Activated naive CD8-positive, alpha-beta T cell treated with anti-CD3 and anti-CD28 coated beads, Interleukin-2, amount 10 ng/mL, durations not matched to agents 7 days and 5 days (primary cell): ENCODE measurements around the gene PPP1R1C. TPM values are rescaled to one million over a fixed set of nuclear protein-coding genes. Genes with fewer than 3 reads are reported as not detected.
"Not testable (repeated sequence)": the region's sequence is repeated elsewhere in the genome, so short reads cannot be mapped to it uniquely, and the experiment has no call there.

Source experiments
- ATAC-seq: fragments of 150-1000 bp; cut with Tn5 transposase; one replicate; pipeline ENCODE4 v1.10.0; 2021; ENCODE audit warnings: low read depth, moderate library complexity
- POLR2A ChIA-PET: fragments of 350-600 bp; sonication (Branson Sonifier 250); formaldehyde crosslinking; loops from one replicate; lab custom pipeline; 2021; ENCODE audit warnings: antibody characterized with exemption; lab: Charles Lee
- DNase-seq: peaks from one replicate; pipeline ENCODE4 v3.0.0; 2021
- H3K27ac Mint-ChIP-seq: one replicate; pipeline ENCODE4 v1.8.0; 2022; ENCODE audit warnings: mild to moderate bottlenecking, mixed read lengths
- H3K27me3 Mint-ChIP-seq: one replicate; pipeline ENCODE4 v1.8.0; 2022; ENCODE audit warnings: mild to moderate bottlenecking, moderate library complexity, mixed read lengths
- H3K36me3 Mint-ChIP-seq: one replicate; pipeline ENCODE4 v1.8.0; 2021; ENCODE audit warnings: mild to moderate bottlenecking, mixed read lengths
- H3K4me1 Mint-ChIP-seq: one replicate; pipeline ENCODE4 v1.8.0; 2021; ENCODE audit warnings: mixed read lengths
- H3K4me3 Mint-ChIP-seq: one replicate; pipeline ENCODE4 v1.8.0; 2022; ENCODE audit warnings: mild to moderate bottlenecking, moderate library complexity, mixed read lengths
- H3K9me3 Mint-ChIP-seq: one replicate; pipeline ENCODE4 v1.8.0; 2021; ENCODE audit warnings: mixed read lengths
- total RNA-seq, 2 experiments: library from RNA; stranded (reverse); gene quantifications; one replicate each; pipeline ENCODE4 v1.2.3, GENCODE V29; 2021

Gene PPP1R1C
- total RNA-seq, 2 experiments from 2014 or later: not detected

GRCh38 chr2:182014284-182014683, 28.6 kb downstream of the PPP1R1C start:
- Mint-ChIP-seq H3K27ac (no peak overlapping the region), H3K36me3 (no peaks in the 10 kb centered on the region), H3K4me1 (no peaks in the 10 kb centered on the region), H3K9me3 (peaks cover 4% of the 10 kb centered on the region), H3K4me3 (no peak overlapping the region), H3K27me3 (peaks cover 3% of the 10 kb centered on the region)
- POLR2A ChIA-PET: no interaction called here
- ATAC-seq (no peak), DNase-seq (no peak)

GRCh38 chr2:182015334-182016109, 29.9 kb downstream of the PPP1R1C start:
- Mint-ChIP-seq H3K4me1 (no peaks in the 10 kb centered on the region), H3K9me3 (peaks cover 4% of the 10 kb centered on the region), H3K27ac (no peak overlapping the region), H3K4me3 (no peak overlapping the region), H3K36me3 (no peaks in the 10 kb centered on the region), H3K27me3 (peaks cover 3% of the 10 kb centered on the region)
- no peak for ATAC-seq
- no peak for DNase-seq
- POLR2A ChIA-PET: no interaction called here

GRCh38 chr2:182018218-182018617, 32.6 kb downstream of the PPP1R1C start:
- no peak for DNase-seq
- Mint-ChIP-seq H3K27ac (no peak overlapping the region), H3K36me3 (no peaks in the 10 kb centered on the region), H3K9me3 (peaks cover 9% of the 10 kb centered on the region), H3K4me3 (no peak overlapping the region), H3K27me3 (no peaks in the 10 kb centered on the region), H3K4me1 (no peaks in the 10 kb centered on the region)
- no peak for ATAC-seq
- POLR2A ChIA-PET: no interaction called here

- Mint-ChIP-seq H3K36me3 (no peaks in the 10 kb centered on the region), H3K27me3 (no peaks in the 10 kb centered on the region), H3K4me3 (no peak overlapping the region), H3K27ac (no peak overlapping the region), H3K9me3 (peaks cover 7% of the 10 kb centered on the region), H3K4me1 (no peaks in the 10 kb centered on the region)
- POLR2A ChIA-PET: no interaction called here
- DNase-seq (no peak), ATAC-seq (no peak)
Measured at GRCh38 chr2:182019731-182020130, 34.1 kb downstream of the PPP1R1C start.

GRCh38 chr2:182020286-182021070, 34.8 kb downstream of the PPP1R1C start:
- H3K27me3 Mint-ChIP-seq: no peaks in the 10 kb centered on the region
- no peaks in the 10 kb centered on the region for H3K4me1 Mint-ChIP-seq
- no peak overlapping the region for H3K27ac Mint-ChIP-seq

GRCh38 chr2:182023235-182023634, 37.6 kb downstream of the PPP1R1C start:
- Mint-ChIP-seq H3K27ac (no peak overlapping the region), H3K27me3 (no peaks in the 10 kb centered on the region), H3K36me3 (no peaks in the 10 kb centered on the region), H3K9me3 (peaks cover 7% of the 10 kb centered on the region), H3K4me3 (no peak overlapping the region), H3K4me1 (no peaks in the 10 kb centered on the region)
- POLR2A ChIA-PET: no interaction called here
- DNase-seq: no peak
- no peak for ATAC-seq

More at GRCh38 chr2:182020286-182021070, 34.8 kb downstream of the PPP1R1C start:
- Mint-ChIP-seq H3K36me3 (no peaks in the 10 kb centered on the region), H3K9me3 (peaks cover 7% of the 10 kb centered on the region), H3K4me3 (no peak overlapping the region)
- ATAC-seq (no peak), DNase-seq (no peak)
- POLR2A ChIA-PET: no interaction called here

- H3K36me3 Mint-ChIP-seq, H3K27me3 Mint-ChIP-seq, H3K27ac Mint-ChIP-seq, H3K4me3 Mint-ChIP-seq, ATAC-seq, POLR2A ChIA-PET, H3K4me1 Mint-ChIP-seq, H3K9me3 Mint-ChIP-seq, DNase-seq: not testable (repeated sequence)
Measured at GRCh38 chr2:182030875-182031274, 45.2 kb downstream of the PPP1R1C start.

- Mint-ChIP-seq H3K27me3 (no peaks in the 10 kb centered on the region), H3K27ac (no peak overlapping the region)
- POLR2A ChIA-PET: no interaction called here
Measured at GRCh38 chr2:182031956-182032355, 46.3 kb downstream of the PPP1R1C start.

GRCh38 chr2:182033449-182033848, 47.8 kb downstream of the PPP1R1C start:
- no peak overlapping the region for H3K4me3 Mint-ChIP-seq
- POLR2A ChIA-PET: no interaction called here
- no peaks in the 10 kb centered on the region for H3K36me3 Mint-ChIP-seq
- no peak overlapping the region for H3K27ac Mint-ChIP-seq
- no peaks in the 10 kb centered on the region for H3K4me1 Mint-ChIP-seq
- H3K27me3 Mint-ChIP-seq: no peaks in the 10 kb centered on the region
- H3K9me3 Mint-ChIP-seq: no peaks in the 10 kb centered on the region
- DNase-seq: no peak
- ATAC-seq: no peak

More at GRCh38 chr2:182031956-182032355, 46.3 kb downstream of the PPP1R1C start:
- Mint-ChIP-seq H3K36me3 (no peaks in the 10 kb centered on the region), H3K4me1 (no peaks in the 10 kb centered on the region), H3K4me3 (no peak overlapping the region), H3K9me3 (no peaks in the 10 kb centered on the region)
- no peak for ATAC-seq
- DNase-seq: no peak

GRCh38 chr2:182038576-182038975, 52.9 kb downstream of the PPP1R1C start:
- H3K36me3 Mint-ChIP-seq: no peaks in the 10 kb centered on the region
- H3K4me1 Mint-ChIP-seq: no peaks in the 10 kb centered on the region
- DNase-seq (no peak), ATAC-seq (no peak)
- POLR2A ChIA-PET: no interaction called here
- no peaks in the 10 kb centered on the region for H3K27me3 Mint-ChIP-seq
- H3K27ac Mint-ChIP-seq: no peak overlapping the region
- H3K4me3 Mint-ChIP-seq: no peak overlapping the region
- H3K9me3 Mint-ChIP-seq: no peaks in the 10 kb centered on the region

GRCh38 chr2:182043021-182043420, 57.4 kb downstream of the PPP1R1C start:
- H3K27me3 Mint-ChIP-seq: no peaks in the 10 kb centered on the region
- no peak overlapping the region for H3K4me3 Mint-ChIP-seq
- ATAC-seq: no peak
- H3K4me1 Mint-ChIP-seq: no peaks in the 10 kb centered on the region
- H3K9me3 Mint-ChIP-seq: no peaks in the 10 kb centered on the region
- H3K36me3 Mint-ChIP-seq: no peaks in the 10 kb centered on the region
- POLR2A ChIA-PET: no interaction called here
- DNase-seq: no peak
- no peak overlapping the region for H3K27ac Mint-ChIP-seq

- Mint-ChIP-seq H3K27ac (no peak overlapping the region), H3K36me3 (no peaks in the 10 kb centered on the region), H3K4me3 (no peak overlapping the region), H3K4me1 (no peaks in the 10 kb centered on the region), H3K9me3 (no peaks in the 10 kb centered on the region), H3K27me3 (peaks cover 1% of the 10 kb centered on the region)
- POLR2A ChIA-PET: no interaction called here
- DNase-seq (no peak), ATAC-seq (no peak)
Measured at GRCh38 chr2:182043861-182044260, 58.2 kb downstream of the PPP1R1C start.

GRCh38 chr2:182047544-182047943, 61.9 kb downstream of the PPP1R1C start:
- Mint-ChIP-seq H3K36me3 (no peaks in the 10 kb centered on the region), H3K4me1 (no peaks in the 10 kb centered on the region), H3K9me3 (no peaks in the 10 kb centered on the region), H3K27me3 (peaks cover 5% of the 10 kb centered on the region), H3K27ac (no peak overlapping the region), H3K4me3 (no peak overlapping the region)
- DNase-seq: no peak
- POLR2A ChIA-PET: no interaction called here
- no peak for ATAC-seq

- DNase-seq: no peak
- POLR2A ChIA-PET: no interaction called here
- Mint-ChIP-seq H3K36me3 (no peaks in the 10 kb centered on the region), H3K27me3 (peaks cover 5% of the 10 kb centered on the region), H3K4me3 (no peak overlapping the region), H3K9me3 (no peaks in the 10 kb centered on the region), H3K4me1 (no peaks in the 10 kb centered on the region), H3K27ac (no peak overlapping the region)
- no peak for ATAC-seq
Measured at GRCh38 chr2:182048088-182048487, 62.4 kb downstream of the PPP1R1C start.
